NCI-H2029 treated with DMSO at 0.1 percent for 48 hours (cell line): Measurements from ENCODE around the gene SERPINH1.

Experiments used
- DNase-seq: peaks from one replicate; lab custom pipeline; 2025; lab: John Stamatoyannopoulos, UW

Gene SERPINH1

DNA sequence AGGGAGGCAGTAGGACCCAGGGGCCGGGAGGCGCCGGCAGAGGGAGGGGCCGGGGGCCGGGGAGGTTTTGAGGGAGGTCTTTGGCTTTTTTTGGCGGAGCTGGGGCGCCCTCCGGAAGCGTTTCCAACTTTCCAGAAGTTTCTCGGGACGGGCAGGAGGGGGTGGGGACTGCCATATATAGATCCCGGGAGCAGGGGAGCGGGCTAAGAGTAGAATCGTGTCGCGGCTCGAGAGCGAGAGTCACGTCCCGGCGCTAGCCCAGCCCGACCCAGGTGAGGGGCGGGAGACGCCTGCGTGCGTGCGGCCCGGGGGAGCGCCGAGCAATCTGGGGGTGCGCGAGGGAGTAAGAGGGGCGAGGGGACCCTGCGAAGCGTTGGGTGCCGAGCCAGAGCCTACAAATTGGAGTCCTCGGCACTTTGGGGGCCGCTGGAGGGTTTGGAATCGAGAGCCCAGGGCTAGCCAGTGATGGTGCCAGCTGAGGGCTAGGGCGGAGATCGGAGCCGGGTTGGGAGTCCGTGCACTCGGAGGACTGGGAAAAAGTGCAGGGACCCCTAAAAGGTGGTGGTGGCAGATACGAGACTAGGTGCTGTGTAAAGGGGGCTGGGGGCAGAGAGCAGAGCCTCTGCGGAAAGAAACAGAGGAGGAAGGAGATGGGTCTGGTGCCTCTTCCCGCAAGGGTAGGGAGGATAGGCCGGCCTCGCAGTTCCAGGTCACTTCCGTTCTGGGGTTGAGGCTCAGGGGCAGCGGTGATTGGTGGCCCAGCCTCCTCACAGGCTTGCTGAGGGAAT, at the start of gene SERPINH1:
Gene SERPINH1, plus strand, starts transcription at position 206 of the 788 bp plus-strand sequence. CDS start 4,097 bp downstream, outside the sequence.
- peak; percentile 31 for DNase-seq

DNA sequence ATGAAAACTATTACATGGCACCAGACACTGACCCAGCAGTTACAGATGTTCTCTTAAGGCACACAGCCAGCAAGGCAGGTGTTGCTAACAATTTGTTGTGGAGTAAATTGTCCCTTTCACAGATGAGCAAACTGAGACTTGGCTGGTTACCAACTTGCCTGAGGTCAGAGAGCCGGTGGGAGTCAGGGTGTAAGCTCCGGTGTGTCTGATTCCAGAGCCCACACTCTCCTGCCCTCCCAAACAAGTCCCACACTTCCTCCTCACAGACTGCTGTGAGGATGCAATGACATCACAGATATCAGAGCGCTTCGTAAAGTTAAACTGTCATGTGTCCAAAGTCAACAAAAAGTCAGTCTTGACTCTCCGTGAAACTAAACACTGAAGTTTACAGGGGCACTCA, 48.8 kb upstream of the SERPINH1 start:
- DNase-seq: no peak

DNA sequence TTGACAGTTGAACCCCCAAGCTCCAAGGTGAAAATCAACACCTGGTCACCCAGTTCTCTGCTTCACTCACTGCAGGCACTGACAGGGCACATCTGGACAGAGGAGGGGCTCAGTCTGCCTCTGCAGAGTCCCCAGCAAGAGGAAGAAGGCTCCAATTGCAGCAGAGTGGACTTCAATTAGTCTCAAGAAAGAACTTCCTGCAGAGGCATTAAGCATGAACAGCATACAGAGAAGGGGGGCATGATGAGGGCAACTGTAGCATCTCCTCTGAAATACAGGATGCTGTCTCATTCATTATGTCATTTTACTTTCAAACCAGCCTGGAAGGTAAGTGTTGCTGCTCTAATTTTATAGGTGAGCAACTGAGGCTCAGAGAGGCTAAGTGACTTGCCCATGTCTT, 47.5 kb upstream of the SERPINH1 start:
- no peak for DNase-seq

DNA sequence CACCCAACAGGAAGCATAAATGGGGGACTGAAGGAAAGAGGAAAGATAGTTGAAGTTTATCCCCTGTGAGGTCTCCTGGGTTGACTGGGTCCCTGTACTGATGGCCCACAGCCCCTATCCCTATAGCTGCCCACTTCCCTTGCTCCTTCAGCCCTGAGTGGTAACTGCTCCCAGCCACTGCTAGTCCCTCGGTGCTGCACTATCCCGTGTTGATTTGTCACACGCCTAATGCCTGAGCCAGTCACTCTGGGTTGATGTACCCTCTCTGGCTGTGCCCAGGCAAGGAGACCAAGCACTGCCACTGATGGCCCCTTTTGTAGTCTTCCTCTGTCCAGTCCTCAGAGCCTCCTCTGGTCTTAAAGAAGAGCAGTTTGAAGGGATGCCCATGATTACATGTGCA, 45.9 kb upstream of the SERPINH1 start:
- no peak for DNase-seq

DNA sequence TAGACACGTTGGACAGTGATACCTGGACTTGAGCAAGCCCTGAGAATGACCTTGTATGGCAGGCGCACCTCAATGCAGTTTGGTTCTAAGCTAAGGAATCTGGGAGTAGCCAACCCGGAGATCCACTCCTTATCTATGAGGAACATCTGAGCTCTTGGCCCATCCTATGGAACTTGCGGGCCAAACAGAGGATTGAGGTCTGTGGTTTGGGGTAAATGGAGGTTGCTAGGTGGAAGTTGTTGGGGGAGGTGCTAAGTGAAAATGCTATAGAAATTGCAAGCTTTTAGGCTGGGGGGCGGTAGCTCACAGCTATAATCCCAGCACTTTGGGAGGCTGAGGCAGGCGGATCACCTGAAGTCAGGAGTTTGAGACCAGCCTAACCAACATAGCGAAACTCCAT, 45.2 kb upstream of the SERPINH1 start:
- no peak for DNase-seq

DNA sequence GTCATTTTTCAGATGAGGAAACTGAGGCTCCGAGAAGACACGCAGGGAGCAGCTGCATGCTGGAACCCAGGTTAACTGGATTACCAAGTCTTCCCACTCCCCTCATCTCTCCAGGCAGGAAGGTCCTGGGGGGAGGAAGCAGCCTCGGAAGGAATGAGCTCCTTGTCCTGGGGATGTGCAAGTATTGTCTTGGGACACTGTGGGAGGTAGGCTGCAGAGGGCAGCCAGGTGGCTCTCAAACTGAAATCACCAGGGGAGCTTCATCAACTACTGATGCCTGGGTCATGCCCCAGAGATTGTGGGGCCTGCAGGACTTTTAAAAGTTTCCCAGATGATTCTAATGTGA, 43.9 kb upstream of the SERPINH1 start:
- no peak for DNase-seq

DNA sequence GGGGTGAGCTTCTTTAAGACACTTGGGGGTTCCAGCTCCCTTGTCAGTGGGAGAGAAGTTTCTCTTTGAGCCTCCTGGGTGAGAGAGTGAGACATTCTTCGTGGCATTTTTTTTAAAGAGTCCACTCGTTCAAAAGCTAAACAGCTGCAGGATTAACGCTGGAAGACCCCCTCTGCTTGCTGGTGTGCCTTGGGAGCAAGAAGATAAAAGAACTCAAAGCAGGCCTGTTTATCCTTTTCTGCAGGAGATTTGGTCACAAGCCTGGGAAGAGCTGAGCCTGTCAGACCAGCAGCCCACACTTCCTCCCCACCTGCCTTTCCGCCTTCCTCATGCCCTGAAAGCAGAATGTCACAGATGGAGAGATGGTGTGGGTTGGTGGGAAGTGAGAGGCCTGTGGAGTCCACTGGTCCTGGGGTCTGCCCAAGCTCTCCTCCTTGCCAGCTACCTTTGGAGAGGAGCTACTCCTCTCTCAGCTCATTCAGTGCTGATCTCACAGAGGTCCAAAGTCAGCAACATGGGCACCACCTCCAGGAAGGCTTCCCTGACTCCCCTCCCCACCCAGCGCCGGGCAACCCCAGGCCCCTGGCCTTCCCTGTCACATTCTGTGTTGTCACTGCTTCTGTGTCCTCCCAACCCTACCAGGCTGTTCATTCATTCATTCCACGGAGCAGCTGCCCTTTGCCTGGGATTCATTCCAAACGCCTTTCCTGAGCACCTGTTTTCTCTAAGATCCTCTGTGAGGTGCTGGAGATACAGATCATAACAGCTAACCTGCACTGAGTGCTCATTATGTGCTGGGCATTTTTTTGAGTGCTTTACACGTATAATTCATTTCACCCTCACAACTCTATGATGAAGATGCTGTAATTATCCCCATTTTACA, 43.0 kb upstream of the SERPINH1 start:
- DNase-seq: no peak

DNA sequence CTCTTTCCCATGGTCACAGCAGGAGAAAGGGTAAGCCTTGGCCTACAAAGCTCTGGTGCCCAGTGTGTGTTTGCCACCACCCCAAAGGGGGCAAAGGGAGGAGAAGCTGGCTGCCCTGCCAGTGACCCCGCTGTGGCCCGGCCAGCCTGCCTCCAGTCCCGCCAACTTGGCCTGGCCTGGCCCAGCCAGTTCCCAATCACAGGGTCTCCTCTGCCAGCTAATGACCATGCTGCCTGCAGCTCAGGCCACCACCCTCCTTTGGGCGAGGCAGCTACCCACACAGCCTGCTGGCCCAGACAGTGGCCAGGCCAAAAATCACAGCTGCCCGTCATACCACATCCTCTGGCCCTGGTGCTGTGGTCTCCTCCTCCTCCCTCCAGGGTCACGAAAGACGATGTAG, 41.4 kb upstream of the SERPINH1 start:
- no peak for DNase-seq

DNA sequence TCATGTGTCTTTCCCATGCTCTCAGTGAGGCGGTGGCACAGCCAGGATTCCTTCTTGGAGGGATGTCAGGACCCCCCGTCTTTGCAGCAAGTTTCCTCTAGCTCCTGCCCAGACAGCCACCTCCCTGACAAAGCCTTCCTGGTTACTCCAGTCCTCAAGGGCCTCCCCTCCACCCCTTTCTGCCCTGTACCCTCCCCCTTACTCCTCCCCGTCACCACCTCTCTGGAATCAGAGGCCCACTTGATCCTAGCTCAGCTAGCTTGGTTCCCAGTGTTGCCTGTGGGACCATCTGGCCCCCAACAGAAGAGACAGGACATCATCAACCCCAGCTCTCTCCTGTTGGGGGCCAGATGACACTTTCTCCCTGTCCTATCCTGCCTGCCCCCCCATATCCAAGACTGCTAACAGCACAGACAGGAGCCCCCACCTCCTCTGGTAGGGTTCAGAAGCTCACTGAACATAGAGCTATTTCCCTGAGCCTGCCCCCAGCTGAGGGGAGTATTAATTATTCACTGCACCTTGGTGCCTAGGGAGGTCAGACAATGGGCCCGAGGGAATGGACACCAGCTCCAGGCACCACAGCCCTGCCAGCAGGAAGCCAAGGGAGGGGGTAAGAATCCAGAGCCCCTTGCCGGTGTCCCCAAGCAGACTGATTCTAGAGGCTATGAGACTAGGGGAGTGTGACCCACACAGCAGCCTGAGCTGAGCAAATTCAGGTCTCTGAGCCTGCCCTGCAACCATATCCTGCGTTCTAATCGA, 39.6 kb upstream of the SERPINH1 start:
- DNase-seq: no peak

DNA sequence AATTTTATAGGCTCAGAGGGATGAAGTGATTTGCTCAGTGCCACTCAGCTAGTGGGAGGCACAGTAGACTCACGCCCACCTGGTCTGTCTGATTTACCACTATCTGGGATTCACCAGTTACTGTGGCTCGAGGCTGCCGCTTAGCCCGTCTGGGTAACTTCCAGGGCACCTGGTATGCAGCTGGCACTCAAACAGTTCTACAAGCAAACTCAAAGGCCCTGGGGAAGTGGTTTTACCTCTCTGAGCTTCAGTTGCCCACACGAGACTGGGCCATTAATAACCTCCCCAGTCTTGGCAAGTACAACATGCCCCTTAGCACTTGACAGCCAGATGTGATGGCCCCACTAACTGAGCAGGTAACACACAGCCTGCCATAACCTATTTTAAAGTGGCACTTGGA, 38.9 kb upstream of the SERPINH1 start:
- DNase-seq: peak; percentile 42

DNA sequence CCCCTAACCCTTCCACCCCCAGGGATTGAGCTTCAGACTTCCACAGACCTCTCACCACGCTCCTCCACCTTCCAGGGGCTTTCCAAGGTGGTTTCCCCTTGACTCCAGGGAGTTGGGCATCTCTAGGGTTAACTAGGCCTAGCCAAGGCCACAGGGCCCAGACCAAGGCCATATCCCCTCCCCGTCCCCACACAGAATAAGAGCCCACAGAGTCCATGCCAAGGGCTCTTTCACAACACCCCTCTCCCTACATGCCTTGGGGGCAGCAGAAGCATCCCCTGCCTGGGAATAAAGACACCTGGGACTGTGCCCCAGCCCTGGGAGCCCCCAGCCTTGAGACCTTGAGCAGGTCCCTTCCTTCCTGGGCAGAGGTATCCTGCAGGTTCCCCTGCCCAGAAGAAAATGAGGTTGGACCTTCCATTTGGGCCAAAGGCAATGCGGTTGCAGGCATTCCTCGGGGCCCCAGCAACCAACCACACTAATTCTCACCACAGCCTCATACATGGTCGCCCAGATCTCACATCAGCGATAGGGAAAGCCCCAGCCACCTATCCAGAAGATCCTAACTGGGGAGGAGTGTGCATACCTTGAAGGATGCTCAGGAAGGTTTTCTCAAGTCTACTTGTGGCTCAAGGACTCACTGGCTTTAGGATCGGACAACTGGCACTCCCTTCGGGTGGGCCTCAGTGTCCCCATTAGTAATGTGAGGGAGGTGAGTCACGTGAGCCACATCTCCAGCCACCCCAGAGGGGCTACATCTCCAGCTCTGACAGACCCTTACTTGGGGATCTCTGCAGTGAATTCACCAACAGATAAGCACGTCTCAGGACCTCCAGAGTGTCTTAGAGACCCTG, 38.0 kb upstream of the SERPINH1 start:
- no peak for DNase-seq

DNA sequence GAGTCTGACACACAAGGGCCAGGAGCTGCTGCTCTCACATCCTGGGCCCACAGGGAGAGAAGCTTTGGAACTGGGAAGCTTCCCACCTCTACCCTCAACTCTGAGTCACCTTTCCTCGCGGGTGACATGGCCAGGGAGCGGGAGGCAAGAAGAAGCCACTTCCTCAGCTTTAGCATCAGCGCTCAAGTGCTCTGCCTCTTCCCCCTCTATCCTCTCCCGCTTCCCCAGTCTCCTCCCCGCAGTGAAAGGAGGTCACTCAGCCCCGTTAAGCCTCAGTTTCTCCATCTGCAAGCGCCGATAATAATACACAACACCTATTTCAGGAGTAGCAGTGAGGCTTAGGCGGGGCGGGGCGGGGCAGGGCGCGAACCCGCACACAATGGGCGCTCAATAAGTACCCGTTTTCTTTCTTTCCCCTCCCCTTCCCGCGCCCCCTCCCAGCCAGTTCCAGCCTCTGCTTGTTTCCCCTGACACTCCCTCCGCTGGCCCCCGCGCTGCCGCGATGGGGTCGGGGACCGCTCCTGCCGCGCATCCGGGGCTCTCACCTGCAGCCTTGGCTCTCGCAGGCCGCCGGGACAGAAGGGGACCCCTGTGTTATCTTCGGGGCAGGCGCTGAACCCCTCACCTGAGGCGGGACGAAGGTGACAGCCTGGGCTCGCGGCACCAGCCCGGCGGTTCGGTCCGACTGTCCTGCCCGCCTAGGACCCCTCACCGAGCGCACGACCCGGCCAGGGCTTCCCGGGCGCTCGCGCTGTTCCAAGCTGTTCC, 37.2 kb upstream of the SERPINH1 start:
- DNase-seq: no peak

DNA sequence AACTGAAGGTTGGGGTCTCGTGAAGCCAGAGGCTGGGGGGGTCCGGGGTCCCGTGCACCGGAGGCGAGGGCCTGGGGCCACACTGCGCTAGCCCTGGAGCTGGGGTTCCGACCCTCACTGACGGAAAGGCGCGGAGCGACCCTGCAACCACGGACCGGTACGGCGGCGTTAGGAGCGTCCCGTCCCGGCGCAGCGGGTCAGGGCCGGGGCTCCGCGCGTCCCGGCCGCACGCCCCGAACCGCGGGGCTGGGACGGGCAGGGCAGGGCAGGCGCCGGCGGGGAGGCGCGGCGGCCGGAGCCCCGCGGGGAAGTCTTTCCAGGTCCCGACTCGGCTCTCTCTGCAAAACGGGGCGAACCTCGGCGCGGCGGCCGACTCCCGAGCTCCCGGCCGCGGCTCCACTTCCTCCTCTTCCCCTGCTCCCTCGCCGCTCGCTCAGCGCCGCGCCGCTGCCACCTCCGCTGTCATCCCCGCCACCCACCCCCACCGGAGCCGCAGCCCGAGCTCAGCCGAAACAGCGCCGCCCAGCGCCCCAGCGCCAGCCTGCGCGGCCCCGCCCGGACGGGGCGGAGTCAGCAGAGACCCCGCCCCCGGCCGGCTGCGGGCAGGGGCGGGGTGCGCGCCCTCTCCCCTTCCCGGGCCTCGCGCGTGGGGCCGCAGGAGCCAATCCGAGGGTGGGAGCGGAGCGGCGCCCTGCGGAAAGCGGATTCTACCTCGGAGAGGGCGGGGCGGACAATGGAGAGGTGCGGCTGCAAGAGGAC, 36.4 kb upstream of the SERPINH1 start, which contains the start of gene GDPD5:
Gene GDPD5, minus strand, starts transcription at position 509 of the 759 bp plus-strand sequence. CDS start 48,206 bp downstream, outside the sequence.
- DNase-seq: peak; percentile 76

DNA sequence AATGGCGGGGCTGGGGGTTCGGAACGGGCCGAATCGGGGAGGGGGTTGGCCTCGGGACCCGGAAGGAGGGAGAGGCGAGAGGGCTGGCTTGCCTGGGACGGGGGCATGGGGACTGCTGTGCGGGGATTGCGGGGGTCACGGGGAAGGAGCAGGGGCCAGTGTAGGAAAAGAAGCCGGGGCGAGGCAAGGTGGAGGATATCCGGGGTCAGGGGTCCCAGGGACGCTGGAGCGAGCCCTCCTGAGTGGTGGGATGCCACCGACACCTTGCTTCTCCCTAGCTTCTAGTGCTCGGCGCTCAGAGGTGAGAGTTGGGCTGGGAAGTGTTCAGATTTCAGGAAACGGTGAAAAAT, 35.9 kb upstream of the SERPINH1 start:
- no peak for DNase-seq

DNA sequence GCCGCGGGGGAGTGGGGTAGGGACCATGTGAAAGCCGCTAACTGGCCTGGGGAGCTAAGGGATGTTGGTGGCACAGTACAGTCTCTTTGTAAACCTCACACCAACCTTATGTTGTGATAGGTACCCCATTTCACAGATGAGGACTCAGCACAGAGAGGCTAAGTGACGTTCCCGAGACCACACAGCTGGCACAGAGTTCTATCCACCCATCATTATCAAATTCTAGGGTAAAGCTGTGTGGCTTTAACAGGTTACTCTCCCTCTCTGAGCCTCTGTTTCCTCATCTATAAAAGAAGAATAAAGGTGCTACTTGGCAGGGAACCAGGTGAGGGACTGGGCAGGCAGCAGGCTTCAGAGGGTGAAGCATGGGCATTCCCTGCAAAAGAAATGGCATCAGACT, 34.9 kb upstream of the SERPINH1 start:
- no peak for DNase-seq

DNA sequence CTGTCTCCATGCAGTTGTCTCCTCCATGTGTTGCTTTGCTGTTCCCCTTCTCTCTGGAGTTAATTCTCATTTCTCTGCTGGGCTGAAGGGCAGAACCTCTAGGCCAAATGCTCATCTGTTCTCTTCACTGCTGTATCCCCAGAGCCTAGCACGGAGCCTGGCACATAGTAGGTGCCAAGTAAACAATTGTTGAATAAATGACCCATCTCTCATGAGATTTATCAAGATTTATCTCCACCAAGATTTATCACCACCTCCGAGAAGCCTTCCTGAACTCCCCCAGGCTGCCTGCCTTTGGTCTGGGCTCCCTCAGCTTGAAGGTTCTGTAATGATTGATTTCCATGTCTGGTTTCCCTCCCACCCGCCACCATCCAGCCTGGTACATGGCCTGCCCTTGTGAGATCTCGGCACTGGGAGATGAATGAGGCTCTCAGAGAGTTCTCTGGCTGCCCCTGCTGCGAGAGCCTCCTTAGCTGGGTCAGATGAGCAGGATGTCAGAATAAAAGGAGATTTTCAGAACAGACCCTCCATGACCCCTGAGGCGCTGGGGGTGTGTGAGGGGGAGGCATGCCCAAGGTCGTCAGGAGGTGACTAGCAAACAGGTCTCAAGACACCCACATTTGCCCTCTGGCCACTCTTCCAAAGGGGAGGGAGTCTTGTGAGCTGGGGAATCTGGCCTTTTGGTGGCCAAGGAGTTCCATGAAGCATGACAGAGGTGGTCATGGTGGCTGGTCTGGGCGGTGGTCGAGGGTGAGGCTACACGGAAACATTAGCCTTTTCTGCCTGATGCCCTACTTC, 33.9 kb upstream of the SERPINH1 start:
- no peak for DNase-seq

DNA sequence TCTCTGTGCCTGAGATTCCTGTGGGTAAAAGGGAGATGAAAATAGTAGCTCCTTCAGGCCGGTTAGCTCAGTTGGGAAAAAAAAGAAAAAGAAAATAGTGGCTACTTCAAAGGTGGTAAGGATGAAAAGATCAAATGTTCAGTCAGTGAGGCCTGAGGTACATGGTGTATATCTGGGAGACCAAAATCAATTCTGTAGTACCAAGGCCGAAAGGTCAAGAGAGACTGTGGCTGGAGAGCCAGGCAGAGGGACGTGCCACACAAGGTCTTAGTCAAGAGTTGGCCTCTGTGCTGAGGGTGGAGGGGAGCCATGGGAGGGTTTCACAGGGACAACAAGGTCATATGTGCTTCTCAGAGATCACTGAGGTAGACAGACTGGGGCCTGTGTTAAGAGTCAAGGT, 31.5 kb upstream of the SERPINH1 start:
- DNase-seq: no peak

DNA sequence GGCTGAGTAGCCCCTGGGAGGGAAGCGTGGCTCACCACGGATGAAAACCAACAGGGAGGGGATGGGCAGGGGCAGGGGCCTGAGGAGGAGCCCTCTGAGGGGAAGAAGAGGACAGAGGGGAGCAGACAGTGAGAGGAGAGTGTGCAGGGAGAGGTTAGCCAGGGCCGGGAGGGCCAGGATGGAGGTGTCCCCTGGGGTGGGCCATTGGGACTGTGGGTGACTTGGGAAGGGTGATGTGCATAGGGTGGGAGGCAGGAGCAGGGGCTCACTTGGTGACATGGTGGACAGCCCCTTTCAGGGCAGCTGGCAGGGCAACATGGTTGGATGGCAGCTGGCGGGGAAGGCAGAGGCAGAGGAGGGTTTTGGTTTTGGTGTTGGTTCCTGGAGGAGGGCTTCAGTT, 30.7 kb upstream of the SERPINH1 start:
- DNase-seq: no peak
